Thyroid gland (tissue), 4 donors: ENCODE results near the gene RNF26. TPM values are rescaled to one million over a fixed set of nuclear protein-coding genes. Genes with fewer than 3 reads are reported as not detected.

Source experiments
- DNase-seq, 2 donors: peaks; one replicate each; pipeline ENCODE4 v3.0.0-alpha.2; 2019
- H3K27ac ChIP-seq, 3 donors: fragments of 200-600 bp; sonication (generic); 1 replicate in 2 of 3; 2 replicates in 1 of 3; pipeline ENCODE4 v1.5.1; 2016 to 2019; ENCODE audit warnings: mild to moderate bottlenecking in 1 of 3, moderate library complexity in 1 of 3
- H3K27me3 ChIP-seq: fragments of 200-600 bp; sonication (generic); one replicate; pipeline ENCODE4 v1.5.1; 2019
- H3K36me3 ChIP-seq, 2 donors: fragments of 200-600 bp; sonication (generic); one replicate each; pipeline ENCODE4 v1.5.1; 2016 to 2019
- H3K4me1 ChIP-seq, 2 donors: fragments of 200-600 bp; sonication (generic); one replicate each; pipeline ENCODE4 v1.5.1; 2017 to 2019
- H3K4me3 ChIP-seq, 3 donors: fragments of 200-600 bp; sonication (generic); replicated peaks in 1 of 3; 1 replicate in 2 of 3; 2 replicates in 1 of 3; pipeline ENCODE4 v1.5.1; 2016; ENCODE audit warnings: mild to moderate bottlenecking in 1 of 3
- H3K9me3 ChIP-seq: fragments of 200-600 bp; sonication (generic); one replicate; pipeline ENCODE4 v1.5.1; 2017
- CTCF ChIP-seq, 6 experiments: fragments of 200-600 bp in 3 of 6; fragments of 450-650 bp in 3 of 6; sonication (generic) in 3 of 6; IDR thresholded peaks; one replicate each; pipeline ENCODE4 v1.5.1; 2016 to 2019; ENCODE audit warnings: antibody characterized with exemption in 6 of 6, mild to moderate bottlenecking in 2 of 6, inconsistent platforms in 1 of 6, moderate library complexity in 1 of 6
- POLR2A ChIP-seq, 2 donors: fragments of 450-650 bp; IDR thresholded peaks; one replicate each; pipeline ENCODE4 v1.6.1; 2017; ENCODE audit warnings: antibody characterized with exemption in 2 of 2, mild to moderate bottlenecking in 2 of 2, moderate library complexity in 1 of 2
- WGBS, 2 donors: methylation state at CpG; one replicate each; pipeline ENCODE4 v1.1.5; 2017; 5-methylcytosine and 5-hydroxymethylcytosine counted together
- intact Hi-C: fragments of 100-400 bp; cut with DNase I; formaldehyde crosslinking; loops from one replicate; pipeline ENCODE4 v1.15.1; 2023
- total RNA-seq, 4 donors: library from RNA; depleted of rRNA; stranded (reverse); fragments of >200 nt; gene quantifications; one replicate each; pipeline ENCODE4 v1.2.3, GENCODE V29; 2016

The RNF26 gene
- total RNA-seq, 4 donors from 2014 or later = 10.1 to 18.9 (median 14.1) TPM

- TF ChIP-seq POLR2A (IDR thresholded peaks at IDR 0.05) (no peak), CTCF (IDR thresholded peaks at IDR 0.05) (no peak)
- H3K36me3 ChIP-seq = peaks cover 20 to 24% of the 10 kb centered on the region in 2 donors
- WGBS, 2 donors = 56 to 72% methylated on average over 3 of the region's 3 CpGs
Measured at GRCh38 chr11:119295178-119295577, 39.1 kb upstream of the RNF26 start.

GRCh38 chr11:119297938-119298337 is 36.4 kb upstream of the RNF26 start:
- H3K4me1 ChIP-seq = no peaks in the 10 kb centered on the region
- peaks cover 30 to 34% of the 10 kb centered on the region in 2 donors for H3K36me3 ChIP-seq
- 72 to 88% methylated on average over 3 of the region's 3 CpGs for WGBS, 2 donors

More at GRCh38 chr11:119295178-119295577, 39.1 kb upstream of the RNF26 start:
- no peaks in the 10 kb centered on the region for H3K27me3 ChIP-seq
- no peak overlapping the region for H3K4me3 ChIP-seq
- no peaks in the 10 kb centered on the region for H3K9me3 ChIP-seq
- intact Hi-C loops = no loop called here
- DNase-seq = no peak
- H3K4me1 ChIP-seq = no peaks in the 10 kb centered on the region
- H3K27ac ChIP-seq = no peak overlapping the region

GRCh38 chr11:119298726-119299125 is 35.6 kb upstream of the RNF26 start:
- H3K36me3 ChIP-seq = peaks cover 30 to 39% of the 10 kb centered on the region in 2 donors
- intact Hi-C loops = no loop called here
- no peak for DNase-seq
- H3K9me3 ChIP-seq = no peaks in the 10 kb centered on the region
- TF ChIP-seq CTCF (IDR thresholded peaks at IDR 0.05) = no peak
- H3K27me3 ChIP-seq = no peaks in the 10 kb centered on the region
- WGBS, 2 donors = 94 to 100% methylated on average over 2 of the region's 2 CpGs
- H3K4me1 ChIP-seq = no peaks in the 10 kb centered on the region
- H3K4me3 ChIP-seq = no peak overlapping the region
- no peak overlapping the region for H3K27ac ChIP-seq

More at GRCh38 chr11:119297938-119298337, 36.4 kb upstream of the RNF26 start:
- no peak for TF ChIP-seq POLR2A (IDR thresholded peaks at IDR 0.05)
- TF ChIP-seq CTCF (IDR thresholded peaks at IDR 0.05) = no peak
- H3K27me3 ChIP-seq = no peaks in the 10 kb centered on the region
- no peaks in the 10 kb centered on the region for H3K9me3 ChIP-seq
- no peak overlapping the region for H3K4me3 ChIP-seq
- DNase-seq = no peak
- intact Hi-C loops = no loop called here
- H3K27ac ChIP-seq = no peak overlapping the region

GRCh38 chr11:119299416-119299815 is 34.9 kb upstream of the RNF26 start:
- H3K27me3 ChIP-seq = no peaks in the 10 kb centered on the region
- WGBS, 2 donors = 96 to 97% methylated on average over 8 to 9 of the region's 9 CpGs
- H3K4me1 ChIP-seq = no peaks in the 10 kb centered on the region
- intact Hi-C loops = no loop called here
- no peaks in the 10 kb centered on the region for H3K9me3 ChIP-seq
- peaks cover 30 to 41% of the 10 kb centered on the region in 2 donors for H3K36me3 ChIP-seq
- H3K27ac ChIP-seq = no peak overlapping the region
- no peak overlapping the region for H3K4me3 ChIP-seq
- no peak for DNase-seq
- TF ChIP-seq POLR2A (IDR thresholded peaks at IDR 0.05) (no peak), CTCF (IDR thresholded peaks at IDR 0.05) (no peak)

- Histone ChIP-seq H3K4me1 (no peaks in the 10 kb centered on the region), H3K27ac (no peak overlapping the region), H3K4me3 (no peak overlapping the region), H3K36me3 (peaks cover 30 to 41% of the 10 kb centered on the region in 2 donors), H3K9me3 (no peaks in the 10 kb centered on the region), H3K27me3 (no peaks in the 10 kb centered on the region)
- TF ChIP-seq POLR2A (IDR thresholded peaks at IDR 0.05) (no peak), CTCF (IDR thresholded peaks at IDR 0.05) (no peak)
- WGBS, 2 donors = 87 to 90% methylated on average over 3 of the region's 3 CpGs
- no peak for DNase-seq
- intact Hi-C loops = no loop called here
Measured at GRCh38 chr11:119300198-119300964, 33.9 kb upstream of the RNF26 start.
